Measurements from ENCODE around the gene PPP1R18.

PPP1R18 gene, protein sequence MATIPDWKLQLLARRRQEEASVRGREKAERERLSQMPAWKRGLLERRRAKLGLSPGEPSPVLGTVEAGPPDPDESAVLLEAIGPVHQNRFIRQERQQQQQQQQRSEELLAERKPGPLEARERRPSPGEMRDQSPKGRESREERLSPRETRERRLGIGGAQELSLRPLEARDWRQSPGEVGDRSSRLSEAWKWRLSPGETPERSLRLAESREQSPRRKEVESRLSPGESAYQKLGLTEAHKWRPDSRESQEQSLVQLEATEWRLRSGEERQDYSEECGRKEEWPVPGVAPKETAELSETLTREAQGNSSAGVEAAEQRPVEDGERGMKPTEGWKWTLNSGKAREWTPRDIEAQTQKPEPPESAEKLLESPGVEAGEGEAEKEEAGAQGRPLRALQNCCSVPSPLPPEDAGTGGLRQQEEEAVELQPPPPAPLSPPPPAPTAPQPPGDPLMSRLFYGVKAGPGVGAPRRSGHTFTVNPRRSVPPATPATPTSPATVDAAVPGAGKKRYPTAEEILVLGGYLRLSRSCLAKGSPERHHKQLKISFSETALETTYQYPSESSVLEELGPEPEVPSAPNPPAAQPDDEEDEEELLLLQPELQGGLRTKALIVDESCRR

DNA sequence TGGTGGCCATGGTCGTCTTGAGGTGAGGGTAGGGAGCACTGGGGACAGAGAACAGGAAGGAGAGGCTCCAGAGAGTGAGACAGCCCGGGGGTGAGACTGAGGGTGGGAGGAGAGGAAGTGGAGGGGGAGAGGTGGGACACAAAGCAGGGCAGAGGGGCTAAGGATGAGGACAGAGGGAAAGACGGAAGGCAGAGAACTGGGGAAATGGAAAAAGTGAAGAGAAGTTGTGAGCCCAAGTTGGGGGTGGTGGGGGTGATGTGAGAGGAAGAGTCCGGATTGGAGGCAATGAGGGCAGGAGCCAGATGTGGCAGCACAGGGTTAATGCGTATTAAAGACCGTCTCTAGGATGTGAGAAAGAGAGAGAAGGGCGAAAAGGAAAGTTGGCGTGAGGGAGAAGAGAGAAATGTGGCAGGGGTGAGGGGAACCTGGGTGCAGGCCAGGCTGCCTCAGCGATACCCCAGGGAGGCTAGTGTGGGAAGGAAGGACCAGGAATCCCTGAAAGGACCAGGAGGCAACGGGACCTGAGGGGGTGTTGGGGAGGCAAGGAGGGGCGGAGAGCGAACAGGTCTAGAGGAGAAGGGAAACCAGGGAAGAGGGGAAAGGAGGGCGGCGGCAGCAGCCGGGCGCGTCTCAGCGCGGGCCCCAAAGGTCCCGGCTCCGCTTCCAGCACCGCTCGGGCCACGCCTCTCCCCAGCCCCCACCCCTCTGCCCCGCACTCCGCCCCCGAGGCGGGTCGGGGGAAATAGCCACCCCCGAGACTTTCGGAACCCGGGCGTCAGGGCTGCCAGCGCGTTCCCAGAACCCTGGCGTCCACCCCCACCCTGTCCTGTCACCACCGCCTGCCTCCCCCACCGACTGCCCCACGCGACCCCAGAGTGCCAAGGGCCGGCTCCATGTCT, at the start of gene PPP1R18:
Gene PPP1R18, minus strand, starts transcription at position 637 of the 899 bp plus-strand sequence. Its CDS starts 627 bp downstream, at position 10.
- DNase-seq (ENCODE audit: low read depth in 2 of 2) = peak; percentile 74 to 77
- TF ChIP-seq, protein P1, sequence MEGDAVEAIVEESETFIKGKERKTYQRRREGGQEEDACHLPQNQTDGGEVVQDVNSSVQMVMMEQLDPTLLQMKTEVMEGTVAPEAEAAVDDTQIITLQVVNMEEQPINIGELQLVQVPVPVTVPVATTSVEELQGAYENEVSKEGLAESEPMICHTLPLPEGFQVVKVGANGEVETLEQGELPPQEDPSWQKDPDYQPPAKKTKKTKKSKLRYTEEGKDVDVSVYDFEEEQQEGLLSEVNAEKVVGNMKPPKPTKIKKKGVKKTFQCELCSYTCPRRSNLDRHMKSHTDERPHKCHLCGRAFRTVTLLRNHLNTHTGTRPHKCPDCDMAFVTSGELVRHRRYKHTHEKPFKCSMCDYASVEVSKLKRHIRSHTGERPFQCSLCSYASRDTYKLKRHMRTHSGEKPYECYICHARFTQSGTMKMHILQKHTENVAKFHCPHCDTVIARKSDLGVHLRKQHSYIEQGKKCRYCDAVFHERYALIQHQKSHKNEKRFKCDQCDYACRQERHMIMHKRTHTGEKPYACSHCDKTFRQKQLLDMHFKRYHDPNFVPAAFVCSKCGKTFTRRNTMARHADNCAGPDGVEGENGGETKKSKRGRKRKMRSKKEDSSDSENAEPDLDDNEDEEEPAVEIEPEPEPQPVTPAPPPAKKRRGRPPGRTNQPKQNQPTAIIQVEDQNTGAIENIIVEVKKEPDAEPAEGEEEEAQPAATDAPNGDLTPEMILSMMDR (IDR thresholded peaks at IDR 0.05; ENCODE audit: low read depth, low read length) = no peak
- peak within 1 kb of the TSS; percentile 85 to 94 for H3K4me3 ChIP-seq (replicated peaks in 1 of 2; ENCODE audit: low read depth in 2 of 2, low read length in 2 of 2)

DNA sequence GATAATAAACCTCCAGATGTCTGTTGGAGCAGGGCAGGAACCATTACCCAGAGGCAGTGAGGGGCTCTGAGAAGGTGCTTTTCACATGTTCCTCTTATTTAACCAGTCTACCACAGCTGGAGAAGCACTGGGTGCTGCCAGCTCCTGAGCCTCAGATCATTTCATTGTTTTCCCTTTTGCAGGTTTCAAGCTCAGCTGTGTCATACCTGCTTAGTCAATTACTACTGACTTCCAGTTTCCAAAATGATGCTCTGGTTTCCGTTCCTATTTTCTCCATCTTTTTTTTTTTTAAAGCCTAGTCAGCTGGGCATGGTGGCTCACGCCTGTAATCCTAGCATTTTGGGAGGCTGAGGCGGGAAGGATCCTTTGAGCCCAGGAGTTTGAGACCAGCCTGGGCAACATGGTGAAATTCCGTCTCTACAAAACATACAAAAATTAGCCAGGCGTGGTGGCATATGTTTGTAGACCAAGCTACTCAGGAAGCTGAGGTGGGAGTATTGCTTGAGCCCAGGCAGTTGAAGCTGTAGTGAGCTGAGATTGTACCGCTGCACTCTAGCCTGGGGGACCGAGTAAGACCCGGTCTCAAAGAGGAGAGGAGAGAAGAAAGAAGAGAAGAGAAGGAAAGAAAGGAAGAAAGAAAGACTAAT, 49.3 kb upstream of the PPP1R18 start:
- TF ChIP-seq, protein P1 (IDR thresholded peaks at IDR 0.05; ENCODE audit: low read depth, low read length) = no peak
- no peak for DNase-seq (ENCODE audit: low read depth in 2 of 2)

DNA sequence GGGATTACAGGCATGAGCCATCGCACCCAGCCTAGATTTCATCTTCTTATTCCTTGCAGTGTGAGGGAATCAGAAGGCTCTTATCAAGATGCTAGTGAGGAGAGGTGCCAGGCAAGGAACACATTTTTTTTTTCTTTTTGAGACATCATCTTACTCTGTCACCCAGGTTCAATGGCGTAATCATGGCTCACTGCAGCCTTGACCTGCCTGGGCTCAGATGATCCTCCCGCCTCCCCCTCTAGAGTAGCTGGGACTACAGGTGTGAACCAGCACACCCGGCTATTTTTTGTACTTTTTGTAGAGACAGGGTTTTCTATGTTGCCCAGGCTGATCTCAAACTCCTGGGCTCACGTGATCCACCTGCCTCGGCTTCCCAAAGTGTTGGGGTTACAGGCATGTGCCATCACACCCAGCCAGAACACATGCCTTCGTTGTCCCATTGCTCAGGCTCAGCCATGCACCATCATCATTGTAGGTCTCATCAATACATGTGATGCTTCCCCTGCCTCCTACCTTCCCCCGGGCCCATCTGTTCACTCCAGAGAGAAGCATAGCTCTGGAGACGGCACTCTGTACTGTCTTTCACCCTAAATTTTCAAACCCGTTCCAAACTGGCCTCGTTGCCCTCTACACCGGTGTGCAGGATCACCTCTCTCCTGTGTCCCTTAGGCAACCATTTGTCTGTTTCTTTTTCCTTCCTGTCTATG, 45.9 kb upstream of the PPP1R18 start:
- H3K4me3 ChIP-seq (replicated peaks in 1 of 2; ENCODE audit: low read depth in 2 of 2, low read length in 2 of 2) = no peak overlapping the region
- TF ChIP-seq, protein P1 (IDR thresholded peaks at IDR 0.05; ENCODE audit: low read depth, low read length) = no peak
- DNase-seq (ENCODE audit: low read depth in 2 of 2) = no peak

More for the DNA sequence above, 49.3 kb upstream of the PPP1R18 start:
- H3K4me3 ChIP-seq (replicated peaks in 1 of 2; ENCODE audit: low read depth in 2 of 2, low read length in 2 of 2) = no peak overlapping the region

DNA sequence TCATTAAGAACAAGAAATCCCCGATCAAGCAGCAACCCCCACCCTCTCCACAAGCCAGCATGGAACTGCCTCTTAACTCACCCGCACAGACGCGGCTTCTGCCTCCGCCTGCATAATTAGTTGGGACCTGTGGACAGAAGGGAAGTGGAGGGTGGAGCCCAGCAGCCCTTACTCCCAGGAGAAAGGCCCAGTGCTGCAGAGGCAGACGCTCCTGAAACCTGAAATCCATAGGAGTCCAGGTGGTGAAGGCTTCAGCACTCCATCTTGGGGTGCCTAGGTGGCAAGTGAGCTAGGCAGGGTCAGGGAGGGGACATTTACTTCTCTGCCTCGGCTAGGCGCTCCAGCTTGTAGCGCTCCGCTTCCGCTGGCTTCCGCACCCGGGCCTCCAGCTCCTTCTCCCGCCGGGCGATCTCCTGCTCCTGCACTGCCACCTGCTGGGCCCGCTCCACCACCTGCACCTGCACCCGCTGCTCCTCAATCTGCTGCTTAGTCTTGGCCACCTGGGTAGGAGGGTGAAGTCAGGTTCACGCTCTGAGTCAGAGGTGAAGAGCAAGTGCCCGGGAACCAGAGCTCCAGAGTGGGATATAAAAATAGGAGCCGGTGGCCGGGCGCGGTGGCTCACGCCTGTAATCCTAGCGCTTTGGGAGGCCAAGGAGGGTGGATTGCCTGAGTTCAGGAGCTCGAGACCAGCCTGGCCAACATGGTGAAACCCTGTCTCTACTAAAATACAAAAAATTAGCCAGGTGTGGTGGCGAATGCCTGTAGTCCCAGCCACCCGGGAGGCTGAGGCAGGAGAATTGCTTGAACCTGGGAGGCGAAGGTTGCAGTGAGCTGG, 44.4 kb upstream of the PPP1R18 start:
- H3K4me3 ChIP-seq (replicated peaks in 1 of 2; ENCODE audit: low read depth in 2 of 2, low read length in 2 of 2) = no peak overlapping the region
- DNase-seq (ENCODE audit: low read depth in 2 of 2) = peak; percentile 48 to 57
- TF ChIP-seq, protein P1 (IDR thresholded peaks at IDR 0.05; ENCODE audit: low read depth, low read length) = peak; percentile 43

DNA sequence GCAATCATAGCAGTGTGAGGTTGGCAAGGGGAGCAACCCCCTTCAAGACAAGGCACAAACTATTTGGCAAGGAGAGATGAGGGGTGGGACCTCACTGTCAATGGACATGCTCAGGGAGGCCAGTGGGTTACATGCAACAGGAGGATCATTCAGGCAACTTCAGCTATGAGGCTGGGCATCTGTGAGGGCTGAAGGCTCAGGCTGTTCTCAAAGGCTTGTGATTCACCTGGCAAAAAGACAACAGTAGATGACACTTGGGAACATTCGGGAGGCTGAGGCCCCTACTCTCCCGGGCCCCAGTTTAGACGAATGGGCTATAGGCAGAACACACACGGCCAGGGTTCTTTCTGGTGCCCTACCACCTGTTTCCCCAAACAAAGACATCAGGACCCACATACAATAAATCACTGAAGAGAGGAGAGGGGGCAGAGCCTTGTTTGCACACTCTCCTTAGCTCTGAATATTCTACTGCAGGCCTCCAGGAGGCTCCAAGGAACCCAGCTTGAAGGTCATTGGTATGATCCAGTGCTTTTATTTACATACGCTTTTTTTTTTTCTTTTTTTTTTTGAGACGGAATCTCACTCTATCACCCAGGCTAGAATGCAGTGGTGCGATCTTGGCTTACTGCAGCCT, 41.6 kb upstream of the PPP1R18 start:
- TF ChIP-seq, protein P1 (IDR thresholded peaks at IDR 0.05; ENCODE audit: low read depth, low read length) = peak; percentile 43
- DNase-seq (ENCODE audit: low read depth in 2 of 2) = peak; percentile 72
- no peak overlapping the region for H3K4me3 ChIP-seq (replicated peaks in 1 of 2; ENCODE audit: low read depth in 2 of 2, low read length in 2 of 2)

Measured in cardiac fibroblast (primary cell).